SK-N-SH treated with all-trans-retinoic acid at 6 μM for 48 hours (cell line): ENCODE data around the gene CBX5.

Experiments used
- ATAC-seq: fragments of 200-7000 bp; cut with Tn5 transposase; 3 replicates; pipeline ENCODE4 v1.9.1; 2020; ENCODE audit warnings: mild to moderate bottlenecking, moderate library complexity
- ARNTL ChIP-seq: fragments of 450-650 bp; formaldehyde crosslinking; IDR thresholded peaks from 2 replicates; pipeline ENCODE4 v1.5.0; 2020; ENCODE audit warnings: low read depth, mild to moderate bottlenecking, moderate library complexity, borderline replicate concordance
- BACH2 ChIP-seq: fragments of 250-450 bp; sonication (Bioruptor Pico); IDR thresholded peaks from 2 replicates; pipeline ENCODE4 v1.9.0; 2021; ENCODE audit warnings: mild to moderate bottlenecking, borderline replicate concordance
- CSDC2 ChIP-seq: fragments of 250-450 bp; sonication (Bioruptor Pico); IDR thresholded peaks from 2 replicates; pipeline ENCODE4 v1.5.0; 2020; ENCODE audit warnings: mild to moderate bottlenecking, moderate library complexity
- ESRRG ChIP-seq: fragments of 250-450 bp; sonication (Bioruptor Pico); IDR thresholded peaks from 2 replicates; pipeline ENCODE4 v1.6.1; 2021; ENCODE audit warnings: mild to moderate bottlenecking
- GLIS3 ChIP-seq: fragments of 250-450 bp; sonication (Bioruptor Pico); IDR thresholded peaks from 2 replicates; pipeline ENCODE4 v1.5.0; 2020; ENCODE audit warnings: mild to moderate bottlenecking, moderate library complexity
- ISL1 ChIP-seq: fragments of 250-450 bp; sonication (Bioruptor Pico); IDR thresholded peaks from 2 replicates; pipeline ENCODE4 v2.1.2; 2022; ENCODE audit warnings: mild to moderate bottlenecking, moderate library complexity
- OSR1 ChIP-seq: fragments of 250-450 bp; sonication (Bioruptor Pico); IDR thresholded peaks from 2 replicates; pipeline ENCODE4 v1.8.0; 2022; ENCODE audit warnings: moderate library complexity, mild to moderate bottlenecking, inconsistent platforms
- PPARA ChIP-seq: fragments of 250-450 bp; sonication (Bioruptor Pico); IDR thresholded peaks from 2 replicates; pipeline ENCODE4 v1.5.0; 2020; ENCODE audit warnings: mild to moderate bottlenecking, borderline replicate concordance
- RARB ChIP-seq: fragments of 250-450 bp; sonication (Bioruptor Pico); IDR thresholded peaks from 2 replicates; pipeline ENCODE4 v1.8.0; 2021; ENCODE audit warnings: mild to moderate bottlenecking, moderate library complexity
- SNAI2 ChIP-seq: fragments of 250-450 bp; sonication (Bioruptor Pico); IDR thresholded peaks from 2 replicates; pipeline ENCODE4 v1.5.0; 2020; ENCODE audit warnings: mild to moderate bottlenecking, moderate library complexity
- TCF4 ChIP-seq: fragments of 250-450 bp; sonication (Bioruptor Pico); IDR thresholded peaks from 2 replicates; pipeline ENCODE4 v1.8.0; 2021; ENCODE audit warnings: mild to moderate bottlenecking, moderate library complexity, borderline replicate concordance
- TOX ChIP-seq: fragments of 250-450 bp; sonication (Bioruptor Pico); IDR thresholded peaks from 2 replicates; pipeline ENCODE4 v1.8.0; 2021; ENCODE audit warnings: mild to moderate bottlenecking, moderate library complexity, borderline replicate concordance
- ZC3H10 ChIP-seq: fragments of 250-450 bp; sonication (Bioruptor Pico); IDR thresholded peaks from 2 replicates; pipeline ENCODE4 v1.5.1; 2021; ENCODE audit warnings: mild to moderate bottlenecking, moderate library complexity
- ZFP3 ChIP-seq: fragments of 250-450 bp; sonication (Bioruptor Pico); IDR thresholded peaks from 2 replicates; pipeline ENCODE4 v1.5.0; 2020; ENCODE audit warnings: mild to moderate bottlenecking, moderate library complexity
- ZFP30 ChIP-seq: fragments of 450-650 bp; formaldehyde crosslinking; IDR thresholded peaks from 2 replicates; pipeline ENCODE4 v1.5.0; 2022; ENCODE audit warnings: mild to moderate bottlenecking, moderate library complexity
- ZNF565 ChIP-seq: fragments of 450-650 bp; formaldehyde crosslinking; conservative IDR thresholded peaks from 2 replicates; pipeline ENCODE4 v1.5.0; 2020; ENCODE audit warnings: low read depth, mild to moderate bottlenecking, moderate library complexity
- ZNF70 ChIP-seq: fragments of 450-650 bp; formaldehyde crosslinking; IDR thresholded peaks from 2 replicates; pipeline ENCODE4 v1.5.0; 2020; ENCODE audit warnings: mild to moderate bottlenecking, moderate library complexity
- ZNF8 ChIP-seq: fragments of 450-650 bp; formaldehyde crosslinking; IDR thresholded peaks from 2 replicates; pipeline ENCODE4 v1.5.0; 2020; ENCODE audit warnings: mild to moderate bottlenecking, moderate library complexity
- TF ChIP-seq, protein P1 (sequence below): fragments of 250-450 bp; sonication (Bioruptor Pico); IDR thresholded peaks from 2 replicates; pipeline ENCODE4 v1.5.1; 2021; ENCODE audit warnings: mild to moderate bottlenecking, moderate library complexity
- TF ChIP-seq, protein P2 (sequence below): fragments of 250-450 bp; sonication (Bioruptor Pico); IDR thresholded peaks from 2 replicates; pipeline ENCODE4 v1.8.0; 2021; ENCODE audit warnings: low read depth, mild to moderate bottlenecking, moderate library complexity, borderline replicate concordance
- TF ChIP-seq, protein P3 (sequence below): fragments of 250-450 bp; sonication (Bioruptor Pico); IDR thresholded peaks from 2 replicates; pipeline ENCODE4 v1.5.0; 2020; ENCODE audit warnings: mild to moderate bottlenecking, moderate library complexity
- TF ChIP-seq, protein P4 (sequence below): fragments of 250-450 bp; sonication (Bioruptor Pico); IDR thresholded peaks from 2 replicates; pipeline ENCODE4 v1.8.0; 2020; ENCODE audit warnings: mild to moderate bottlenecking, moderate library complexity, borderline replicate concordance

The CBX5 gene

DNA sequence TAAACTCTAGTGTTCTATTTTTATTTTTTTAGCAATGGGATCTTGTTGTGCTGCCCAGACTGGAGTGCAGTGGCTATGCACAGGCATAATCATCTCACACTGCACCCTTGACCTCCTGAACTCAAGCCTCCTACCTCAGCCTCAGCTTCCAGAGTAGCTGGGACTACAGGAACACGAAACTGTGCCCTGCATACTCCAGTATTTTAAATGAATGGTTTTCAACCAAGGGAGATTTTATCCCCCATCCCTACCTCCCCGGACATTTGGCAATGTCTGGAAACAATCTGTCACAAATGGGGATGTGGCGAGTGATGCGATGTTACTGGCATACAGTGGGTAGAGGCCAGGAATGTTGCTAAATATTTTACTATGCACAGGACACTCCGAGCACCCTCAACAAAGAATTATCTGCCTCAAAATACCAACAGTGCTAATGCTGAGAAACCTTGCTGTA, 2.1 kb downstream of the CBX5 start:
- TF ChIP-seq ZFP30 (no peak), PPARA (no peak), ZFP3 (CRISPR knock-in tag) (no peak), ZNF8 (CRISPR knock-in tag) (no peak), SNAI2 (no peak), ZNF70 (no peak), ISL1 (CRISPR knock-in tag) (no peak; the same call in 1 of the 2 replicates), ESRRG (no peak), ARNTL (CRISPR knock-in tag) (no peak), OSR1 (CRISPR knock-in tag) (no peak), RARB (CRISPR knock-in tag) (no peak)
- TF ChIP-seq, protein P1, sequence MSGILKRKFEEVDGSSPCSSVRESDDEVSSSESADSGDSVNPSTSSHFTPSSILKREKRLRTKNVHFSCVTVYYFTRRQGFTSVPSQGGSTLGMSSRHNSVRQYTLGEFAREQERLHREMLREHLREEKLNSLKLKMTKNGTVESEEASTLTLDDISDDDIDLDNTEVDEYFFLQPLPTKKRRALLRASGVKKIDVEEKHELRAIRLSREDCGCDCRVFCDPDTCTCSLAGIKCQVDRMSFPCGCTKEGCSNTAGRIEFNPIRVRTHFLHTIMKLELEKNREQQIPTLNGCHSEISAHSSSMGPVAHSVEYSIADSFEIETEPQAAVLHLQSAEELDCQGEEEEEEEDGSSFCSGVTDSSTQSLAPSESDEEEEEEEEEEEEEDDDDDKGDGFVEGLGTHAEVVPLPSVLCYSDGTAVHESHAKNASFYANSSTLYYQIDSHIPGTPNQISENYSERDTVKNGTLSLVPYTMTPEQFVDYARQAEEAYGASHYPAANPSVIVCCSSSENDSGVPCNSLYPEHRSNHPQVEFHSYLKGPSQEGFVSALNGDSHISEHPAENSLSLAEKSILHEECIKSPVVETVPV (CRISPR knock-in tag) = no peak
- TF ChIP-seq, protein P2, sequence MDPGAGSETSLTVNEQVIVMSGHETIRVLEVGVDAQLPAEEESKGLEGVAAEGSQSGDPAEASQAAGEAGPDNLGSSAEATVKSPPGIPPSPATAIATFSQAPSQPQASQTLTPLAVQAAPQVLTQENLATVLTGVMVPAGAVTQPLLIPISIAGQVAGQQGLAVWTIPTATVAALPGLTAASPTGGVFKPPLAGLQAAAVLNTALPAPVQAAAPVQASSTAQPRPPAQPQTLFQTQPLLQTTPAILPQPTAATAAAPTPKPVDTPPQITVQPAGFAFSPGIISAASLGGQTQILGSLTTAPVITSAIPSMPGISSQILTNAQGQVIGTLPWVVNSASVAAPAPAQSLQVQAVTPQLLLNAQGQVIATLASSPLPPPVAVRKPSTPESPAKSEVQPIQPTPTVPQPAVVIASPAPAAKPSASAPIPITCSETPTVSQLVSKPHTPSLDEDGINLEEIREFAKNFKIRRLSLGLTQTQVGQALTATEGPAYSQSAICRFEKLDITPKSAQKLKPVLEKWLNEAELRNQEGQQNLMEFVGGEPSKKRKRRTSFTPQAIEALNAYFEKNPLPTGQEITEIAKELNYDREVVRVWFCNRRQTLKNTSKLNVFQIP (CRISPR knock-in tag) = no peak
- no peak for ATAC-seq

DNA sequence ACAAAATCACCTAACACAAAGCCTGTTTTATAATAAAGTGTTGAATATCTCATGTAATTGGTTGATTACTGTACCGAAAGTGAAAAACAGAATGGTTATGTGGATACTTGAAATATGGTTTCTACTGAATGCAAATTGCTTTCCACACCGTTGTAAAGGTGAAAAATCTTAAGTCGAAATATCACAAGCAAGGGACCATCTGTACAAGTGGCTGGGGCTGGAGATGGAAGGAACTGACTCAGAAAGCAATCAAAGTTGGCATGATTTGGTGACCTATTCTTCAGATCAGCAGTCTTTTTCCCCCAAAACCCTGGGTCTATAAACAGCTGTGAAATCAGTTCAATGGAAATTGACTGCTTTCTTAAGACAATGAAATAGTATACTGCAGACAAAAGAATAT, 3.6 kb downstream of the CBX5 start:
- TF ChIP-seq ZNF70 (no peak), GLIS3 (CRISPR knock-in tag) (no peak), SNAI2 (no peak), ARNTL (CRISPR knock-in tag) (no peak), ESRRG (no peak), BACH2 (no peak), CSDC2 (CRISPR knock-in tag) (no peak), ZNF565 (no peak), ZFP3 (CRISPR knock-in tag) (no peak)
- TF ChIP-seq, protein P1 (CRISPR knock-in tag) = no peak
- TF ChIP-seq, protein P3, sequence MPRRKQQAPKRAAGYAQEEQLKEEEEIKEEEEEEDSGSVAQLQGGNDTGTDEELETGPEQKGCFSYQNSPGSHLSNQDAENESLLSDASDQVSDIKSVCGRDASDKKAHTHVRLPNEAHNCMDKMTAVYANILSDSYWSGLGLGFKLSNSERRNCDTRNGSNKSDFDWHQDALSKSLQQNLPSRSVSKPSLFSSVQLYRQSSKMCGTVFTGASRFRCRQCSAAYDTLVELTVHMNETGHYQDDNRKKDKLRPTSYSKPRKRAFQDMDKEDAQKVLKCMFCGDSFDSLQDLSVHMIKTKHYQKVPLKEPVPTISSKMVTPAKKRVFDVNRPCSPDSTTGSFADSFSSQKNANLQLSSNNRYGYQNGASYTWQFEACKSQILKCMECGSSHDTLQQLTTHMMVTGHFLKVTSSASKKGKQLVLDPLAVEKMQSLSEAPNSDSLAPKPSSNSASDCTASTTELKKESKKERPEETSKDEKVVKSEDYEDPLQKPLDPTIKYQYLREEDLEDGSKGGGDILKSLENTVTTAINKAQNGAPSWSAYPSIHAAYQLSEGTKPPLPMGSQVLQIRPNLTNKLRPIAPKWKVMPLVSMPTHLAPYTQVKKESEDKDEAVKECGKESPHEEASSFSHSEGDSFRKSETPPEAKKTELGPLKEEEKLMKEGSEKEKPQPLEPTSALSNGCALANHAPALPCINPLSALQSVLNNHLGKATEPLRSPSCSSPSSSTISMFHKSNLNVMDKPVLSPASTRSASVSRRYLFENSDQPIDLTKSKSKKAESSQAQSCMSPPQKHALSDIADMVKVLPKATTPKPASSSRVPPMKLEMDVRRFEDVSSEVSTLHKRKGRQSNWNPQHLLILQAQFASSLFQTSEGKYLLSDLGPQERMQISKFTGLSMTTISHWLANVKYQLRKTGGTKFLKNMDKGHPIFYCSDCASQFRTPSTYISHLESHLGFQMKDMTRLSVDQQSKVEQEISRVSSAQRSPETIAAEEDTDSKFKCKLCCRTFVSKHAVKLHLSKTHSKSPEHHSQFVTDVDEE (CRISPR knock-in tag) = no peak
- TF ChIP-seq, all 23 proteins: peak for 0
- ATAC-seq = no peak

DNA sequence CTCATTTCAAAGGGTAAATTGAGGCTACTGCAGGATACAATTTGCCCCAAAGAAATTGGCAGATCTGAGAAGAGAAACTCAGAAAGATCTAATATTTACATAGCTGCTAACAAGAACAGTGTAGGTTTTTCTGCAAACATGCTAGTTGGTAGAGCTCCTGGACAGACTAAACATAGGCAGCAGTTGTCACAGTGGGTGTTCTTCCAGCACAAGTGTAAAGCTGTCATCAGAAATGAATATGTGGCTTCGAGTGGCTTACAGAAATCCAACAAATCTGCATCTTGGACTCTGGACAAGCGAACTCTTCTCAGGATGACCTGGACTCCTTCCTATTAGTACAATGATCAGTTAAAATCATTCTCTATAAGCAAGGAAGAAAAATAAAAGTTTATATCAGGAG, 5.9 kb downstream of the CBX5 start:
- TF ChIP-seq, protein P3 (CRISPR knock-in tag) = no peak
- TF ChIP-seq CSDC2 (CRISPR knock-in tag) (no peak), ARNTL (CRISPR knock-in tag) (no peak), ESRRG (no peak), ZFP3 (CRISPR knock-in tag) (no peak), ZNF8 (CRISPR knock-in tag) (no peak), SNAI2 (no peak), TCF4 (CRISPR knock-in tag) (no peak), ZC3H10 (CRISPR knock-in tag) (no peak), ZNF565 (no peak), ISL1 (CRISPR knock-in tag) (no peak), TOX (no peak), ZNF70 (no peak), ZFP30 (no peak), GLIS3 (CRISPR knock-in tag) (no peak), RARB (CRISPR knock-in tag) (no peak), BACH2 (no peak), PPARA (no peak)
- TF ChIP-seq, protein P4, sequence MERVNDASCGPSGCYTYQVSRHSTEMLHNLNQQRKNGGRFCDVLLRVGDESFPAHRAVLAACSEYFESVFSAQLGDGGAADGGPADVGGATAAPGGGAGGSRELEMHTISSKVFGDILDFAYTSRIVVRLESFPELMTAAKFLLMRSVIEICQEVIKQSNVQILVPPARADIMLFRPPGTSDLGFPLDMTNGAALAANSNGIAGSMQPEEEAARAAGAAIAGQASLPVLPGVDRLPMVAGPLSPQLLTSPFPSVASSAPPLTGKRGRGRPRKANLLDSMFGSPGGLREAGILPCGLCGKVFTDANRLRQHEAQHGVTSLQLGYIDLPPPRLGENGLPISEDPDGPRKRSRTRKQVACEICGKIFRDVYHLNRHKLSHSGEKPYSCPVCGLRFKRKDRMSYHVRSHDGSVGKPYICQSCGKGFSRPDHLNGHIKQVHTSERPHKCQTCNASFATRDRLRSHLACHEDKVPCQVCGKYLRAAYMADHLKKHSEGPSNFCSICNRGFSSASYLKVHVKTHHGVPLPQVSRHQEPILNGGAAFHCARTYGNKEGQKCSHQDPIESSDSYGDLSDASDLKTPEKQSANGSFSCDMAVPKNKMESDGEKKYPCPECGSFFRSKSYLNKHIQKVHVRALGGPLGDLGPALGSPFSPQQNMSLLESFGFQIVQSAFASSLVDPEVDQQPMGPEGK (CRISPR knock-in tag) = no peak
- TF ChIP-seq, protein P2 (CRISPR knock-in tag) = no peak
- TF ChIP-seq, all 23 proteins: peak for 0
- no peak for ATAC-seq
